ENCODE results near the gene XPA. TPM values are rescaled to one million over a fixed set of nuclear protein-coding genes. Genes with fewer than 3 reads are reported as not detected.

XPA gene
- total RNA-seq, 1 experiment from 2014 or later, result 3.0 TPM

DNA sequence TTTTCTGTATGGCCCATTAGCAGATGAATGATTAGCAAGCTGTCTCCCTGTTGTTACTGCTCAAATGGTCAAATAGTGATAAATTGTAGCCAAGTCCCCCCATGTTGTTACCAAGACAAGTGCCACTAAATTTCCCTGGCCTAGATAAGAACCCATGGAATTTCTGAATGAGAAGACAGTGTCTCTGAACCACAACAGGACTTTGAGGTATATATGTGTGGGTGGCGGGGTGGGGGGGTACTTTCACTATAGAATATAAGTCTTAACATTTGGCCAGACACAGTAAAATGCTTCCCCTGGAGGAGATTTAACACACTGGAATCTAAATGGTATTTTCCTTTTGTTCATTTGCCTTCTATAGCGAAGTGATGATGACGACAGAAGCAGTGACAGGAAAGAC lies 28.7 kb downstream of the XPA start:
- H3K27me3 Mint-ChIP-seq (ENCODE audit: low read depth), result no peaks in the 10 kb centered on the region
- no peak overlapping the region for H3K27ac Mint-ChIP-seq
- no peaks in the 10 kb centered on the region for H3K9me3 Mint-ChIP-seq
- peaks cover 78% of the 10 kb centered on the region for H3K36me3 Mint-ChIP-seq
- CTCF ChIA-PET, result no interaction called here
- POLR2A ChIA-PET, result no interaction called here
- TF ChIP-seq ZNF232 (CRISPR knock-in tag; IDR thresholded peaks at IDR 0.05), result no peak
- no peak for TF ChIP-seq MXD4 (CRISPR knock-in tag; IDR thresholded peaks at IDR 0.05; ENCODE audit: borderline replicate concordance)
- no peak for TF ChIP-seq FOXJ3 (CRISPR knock-in tag; IDR thresholded peaks at IDR 0.05; ENCODE audit: borderline replicate concordance)
- no peak for TF ChIP-seq SP1 (CRISPR knock-in tag; conservative IDR thresholded peaks at IDR 0.05)
- TF ChIP-seq, protein P1, sequence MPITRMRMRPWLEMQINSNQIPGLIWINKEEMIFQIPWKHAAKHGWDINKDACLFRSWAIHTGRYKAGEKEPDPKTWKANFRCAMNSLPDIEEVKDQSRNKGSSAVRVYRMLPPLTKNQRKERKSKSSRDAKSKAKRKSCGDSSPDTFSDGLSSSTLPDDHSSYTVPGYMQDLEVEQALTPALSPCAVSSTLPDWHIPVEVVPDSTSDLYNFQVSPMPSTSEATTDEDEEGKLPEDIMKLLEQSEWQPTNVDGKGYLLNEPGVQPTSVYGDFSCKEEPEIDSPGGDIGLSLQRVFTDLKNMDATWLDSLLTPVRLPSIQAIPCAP (CRISPR knock-in tag; IDR thresholded peaks at IDR 0.05), result no peak
- ATAC-seq (no peak), DNase-seq (ENCODE audit: low spot score) (no peak)
- no peak overlapping the region for H3K4me3 Mint-ChIP-seq
- no peaks in the 10 kb centered on the region for H3K4me1 Mint-ChIP-seq

DNA sequence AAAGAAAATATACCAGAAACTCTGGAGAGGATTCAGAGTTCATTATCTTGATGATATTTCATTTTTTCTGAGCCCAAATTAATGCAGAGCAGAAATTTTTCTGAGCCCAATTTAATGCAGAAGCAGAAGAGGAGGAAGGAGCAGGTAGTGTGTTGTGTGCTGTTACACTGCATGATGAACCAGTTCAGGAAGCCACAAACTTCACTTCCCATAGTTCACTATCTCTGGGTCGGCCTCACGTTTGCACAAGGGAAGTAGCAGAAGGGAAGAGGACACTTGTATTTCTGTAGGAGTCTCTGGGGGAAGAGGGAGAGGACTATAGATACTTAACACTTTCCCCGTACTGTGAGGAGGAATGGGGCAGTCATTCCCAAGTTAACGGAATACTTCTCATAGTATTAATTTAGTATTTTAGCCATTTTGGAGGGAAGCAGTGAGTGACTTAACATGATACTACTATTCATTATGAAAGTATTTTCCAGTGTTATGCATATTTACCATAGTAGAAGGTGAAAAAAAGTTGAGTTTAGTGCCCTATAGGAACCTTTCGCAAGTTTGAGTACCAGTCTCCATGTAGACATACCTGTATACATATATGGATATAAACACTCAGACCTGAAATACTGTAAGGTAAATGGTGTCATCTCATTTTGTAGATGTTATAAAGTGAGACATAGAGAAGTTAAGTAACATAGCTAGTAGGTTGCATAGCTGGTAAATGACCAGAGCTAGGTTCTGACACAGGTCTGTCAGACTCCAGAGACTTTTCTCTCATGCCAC lies 30.0 kb downstream of the XPA start:
- CTCF ChIA-PET, result no interaction called here
- H3K4me3 Mint-ChIP-seq, result no peak overlapping the region
- ATAC-seq, result no peak
- POLR2A ChIA-PET, result no interaction called here
- no peaks in the 10 kb centered on the region for H3K27me3 Mint-ChIP-seq (ENCODE audit: low read depth)
- no peaks in the 10 kb centered on the region for H3K9me3 Mint-ChIP-seq
- no peaks in the 10 kb centered on the region for H3K4me1 Mint-ChIP-seq
- peaks cover 83% of the 10 kb centered on the region for H3K36me3 Mint-ChIP-seq
- DNase-seq (ENCODE audit: low spot score), result no peak
- no peak overlapping the region for H3K27ac Mint-ChIP-seq
- TF ChIP-seq GABPB1 (CRISPR knock-in tag; IDR thresholded peaks at IDR 0.05) (no peak), SP1 (CRISPR knock-in tag; conservative IDR thresholded peaks at IDR 0.05) (no peak)
- TF ChIP-seq, protein P2, sequence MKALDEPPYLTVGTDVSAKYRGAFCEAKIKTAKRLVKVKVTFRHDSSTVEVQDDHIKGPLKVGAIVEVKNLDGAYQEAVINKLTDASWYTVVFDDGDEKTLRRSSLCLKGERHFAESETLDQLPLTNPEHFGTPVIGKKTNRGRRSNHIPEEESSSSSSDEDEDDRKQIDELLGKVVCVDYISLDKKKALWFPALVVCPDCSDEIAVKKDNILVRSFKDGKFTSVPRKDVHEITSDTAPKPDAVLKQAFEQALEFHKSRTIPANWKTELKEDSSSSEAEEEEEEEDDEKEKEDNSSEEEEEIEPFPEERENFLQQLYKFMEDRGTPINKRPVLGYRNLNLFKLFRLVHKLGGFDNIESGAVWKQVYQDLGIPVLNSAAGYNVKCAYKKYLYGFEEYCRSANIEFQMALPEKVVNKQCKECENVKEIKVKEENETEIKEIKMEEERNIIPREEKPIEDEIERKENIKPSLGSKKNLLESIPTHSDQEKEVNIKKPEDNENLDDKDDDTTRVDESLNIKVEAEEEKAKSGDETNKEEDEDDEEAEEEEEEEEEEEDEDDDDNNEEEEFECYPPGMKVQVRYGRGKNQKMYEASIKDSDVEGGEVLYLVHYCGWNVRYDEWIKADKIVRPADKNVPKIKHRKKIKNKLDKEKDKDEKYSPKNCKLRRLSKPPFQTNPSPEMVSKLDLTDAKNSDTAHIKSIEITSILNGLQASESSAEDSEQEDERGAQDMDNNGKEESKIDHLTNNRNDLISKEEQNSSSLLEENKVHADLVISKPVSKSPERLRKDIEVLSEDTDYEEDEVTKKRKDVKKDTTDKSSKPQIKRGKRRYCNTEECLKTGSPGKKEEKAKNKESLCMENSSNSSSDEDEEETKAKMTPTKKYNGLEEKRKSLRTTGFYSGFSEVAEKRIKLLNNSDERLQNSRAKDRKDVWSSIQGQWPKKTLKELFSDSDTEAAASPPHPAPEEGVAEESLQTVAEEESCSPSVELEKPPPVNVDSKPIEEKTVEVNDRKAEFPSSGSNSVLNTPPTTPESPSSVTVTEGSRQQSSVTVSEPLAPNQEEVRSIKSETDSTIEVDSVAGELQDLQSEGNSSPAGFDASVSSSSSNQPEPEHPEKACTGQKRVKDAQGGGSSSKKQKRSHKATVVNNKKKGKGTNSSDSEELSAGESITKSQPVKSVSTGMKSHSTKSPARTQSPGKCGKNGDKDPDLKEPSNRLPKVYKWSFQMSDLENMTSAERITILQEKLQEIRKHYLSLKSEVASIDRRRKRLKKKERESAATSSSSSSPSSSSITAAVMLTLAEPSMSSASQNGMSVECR (CRISPR knock-in tag; IDR thresholded peaks at IDR 0.05; ENCODE audit: borderline replicate concordance), result no peak
- TF ChIP-seq, protein P3, sequence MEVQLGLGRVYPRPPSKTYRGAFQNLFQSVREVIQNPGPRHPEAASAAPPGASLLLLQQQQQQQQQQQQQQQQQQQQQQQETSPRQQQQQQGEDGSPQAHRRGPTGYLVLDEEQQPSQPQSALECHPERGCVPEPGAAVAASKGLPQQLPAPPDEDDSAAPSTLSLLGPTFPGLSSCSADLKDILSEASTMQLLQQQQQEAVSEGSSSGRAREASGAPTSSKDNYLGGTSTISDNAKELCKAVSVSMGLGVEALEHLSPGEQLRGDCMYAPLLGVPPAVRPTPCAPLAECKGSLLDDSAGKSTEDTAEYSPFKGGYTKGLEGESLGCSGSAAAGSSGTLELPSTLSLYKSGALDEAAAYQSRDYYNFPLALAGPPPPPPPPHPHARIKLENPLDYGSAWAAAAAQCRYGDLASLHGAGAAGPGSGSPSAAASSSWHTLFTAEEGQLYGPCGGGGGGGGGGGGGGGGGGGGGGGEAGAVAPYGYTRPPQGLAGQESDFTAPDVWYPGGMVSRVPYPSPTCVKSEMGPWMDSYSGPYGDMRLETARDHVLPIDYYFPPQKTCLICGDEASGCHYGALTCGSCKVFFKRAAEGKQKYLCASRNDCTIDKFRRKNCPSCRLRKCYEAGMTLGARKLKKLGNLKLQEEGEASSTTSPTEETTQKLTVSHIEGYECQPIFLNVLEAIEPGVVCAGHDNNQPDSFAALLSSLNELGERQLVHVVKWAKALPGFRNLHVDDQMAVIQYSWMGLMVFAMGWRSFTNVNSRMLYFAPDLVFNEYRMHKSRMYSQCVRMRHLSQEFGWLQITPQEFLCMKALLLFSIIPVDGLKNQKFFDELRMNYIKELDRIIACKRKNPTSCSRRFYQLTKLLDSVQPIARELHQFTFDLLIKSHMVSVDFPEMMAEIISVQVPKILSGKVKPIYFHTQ (CRISPR knock-in tag; IDR thresholded peaks at IDR 0.05), result no peak

DNA sequence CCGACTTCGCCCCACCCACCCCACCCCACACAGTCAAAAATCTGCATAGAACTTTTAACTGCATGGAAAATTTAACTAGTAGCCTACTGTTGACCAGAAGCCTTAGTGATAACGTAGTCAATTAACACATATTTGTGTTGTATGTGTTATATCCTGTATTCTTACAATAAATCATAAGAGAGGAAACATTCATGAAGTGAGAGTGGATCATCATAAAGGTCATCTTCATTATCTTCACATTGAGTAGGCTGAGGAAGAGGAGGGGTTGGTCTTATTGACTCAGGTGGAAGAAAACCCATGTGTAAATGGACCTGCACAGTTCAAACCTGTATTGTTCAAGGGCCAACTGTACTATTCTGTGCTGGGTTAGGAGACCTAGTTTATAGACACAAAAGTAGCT lies 31.4 kb downstream of the XPA start:
- ATAC-seq (no peak), DNase-seq (ENCODE audit: low spot score) (no peak)
- Mint-ChIP-seq H3K27ac (no peak overlapping the region), H3K4me3 (no peak overlapping the region), H3K36me3 (peaks cover 79% of the 10 kb centered on the region), H3K4me1 (no peaks in the 10 kb centered on the region), H3K9me3 (no peaks in the 10 kb centered on the region), H3K27me3 (ENCODE audit: low read depth) (no peaks in the 10 kb centered on the region)
- ChIA-PET CTCF (no interaction called here), POLR2A (no interaction called here)
- TF ChIP-seq, protein P4, sequence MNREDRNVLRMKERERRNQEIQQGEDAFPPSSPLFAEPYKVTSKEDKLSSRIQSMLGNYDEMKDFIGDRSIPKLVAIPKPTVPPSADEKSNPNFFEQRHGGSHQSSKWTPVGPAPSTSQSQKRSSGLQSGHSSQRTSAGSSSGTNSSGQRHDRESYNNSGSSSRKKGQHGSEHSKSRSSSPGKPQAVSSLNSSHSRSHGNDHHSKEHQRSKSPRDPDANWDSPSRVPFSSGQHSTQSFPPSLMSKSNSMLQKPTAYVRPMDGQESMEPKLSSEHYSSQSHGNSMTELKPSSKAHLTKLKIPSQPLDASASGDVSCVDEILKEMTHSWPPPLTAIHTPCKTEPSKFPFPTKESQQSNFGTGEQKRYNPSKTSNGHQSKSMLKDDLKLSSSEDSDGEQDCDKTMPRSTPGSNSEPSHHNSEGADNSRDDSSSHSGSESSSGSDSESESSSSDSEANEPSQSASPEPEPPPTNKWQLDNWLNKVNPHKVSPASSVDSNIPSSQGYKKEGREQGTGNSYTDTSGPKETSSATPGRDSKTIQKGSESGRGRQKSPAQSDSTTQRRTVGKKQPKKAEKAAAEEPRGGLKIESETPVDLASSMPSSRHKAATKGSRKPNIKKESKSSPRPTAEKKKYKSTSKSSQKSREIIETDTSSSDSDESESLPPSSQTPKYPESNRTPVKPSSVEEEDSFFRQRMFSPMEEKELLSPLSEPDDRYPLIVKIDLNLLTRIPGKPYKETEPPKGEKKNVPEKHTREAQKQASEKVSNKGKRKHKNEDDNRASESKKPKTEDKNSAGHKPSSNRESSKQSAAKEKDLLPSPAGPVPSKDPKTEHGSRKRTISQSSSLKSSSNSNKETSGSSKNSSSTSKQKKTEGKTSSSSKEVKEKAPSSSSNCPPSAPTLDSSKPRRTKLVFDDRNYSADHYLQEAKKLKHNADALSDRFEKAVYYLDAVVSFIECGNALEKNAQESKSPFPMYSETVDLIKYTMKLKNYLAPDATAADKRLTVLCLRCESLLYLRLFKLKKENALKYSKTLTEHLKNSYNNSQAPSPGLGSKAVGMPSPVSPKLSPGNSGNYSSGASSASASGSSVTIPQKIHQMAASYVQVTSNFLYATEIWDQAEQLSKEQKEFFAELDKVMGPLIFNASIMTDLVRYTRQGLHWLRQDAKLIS (CRISPR knock-in tag; IDR thresholded peaks at IDR 0.05; ENCODE audit: borderline replicate concordance), result no peak
- TF ChIP-seq, protein P5, sequence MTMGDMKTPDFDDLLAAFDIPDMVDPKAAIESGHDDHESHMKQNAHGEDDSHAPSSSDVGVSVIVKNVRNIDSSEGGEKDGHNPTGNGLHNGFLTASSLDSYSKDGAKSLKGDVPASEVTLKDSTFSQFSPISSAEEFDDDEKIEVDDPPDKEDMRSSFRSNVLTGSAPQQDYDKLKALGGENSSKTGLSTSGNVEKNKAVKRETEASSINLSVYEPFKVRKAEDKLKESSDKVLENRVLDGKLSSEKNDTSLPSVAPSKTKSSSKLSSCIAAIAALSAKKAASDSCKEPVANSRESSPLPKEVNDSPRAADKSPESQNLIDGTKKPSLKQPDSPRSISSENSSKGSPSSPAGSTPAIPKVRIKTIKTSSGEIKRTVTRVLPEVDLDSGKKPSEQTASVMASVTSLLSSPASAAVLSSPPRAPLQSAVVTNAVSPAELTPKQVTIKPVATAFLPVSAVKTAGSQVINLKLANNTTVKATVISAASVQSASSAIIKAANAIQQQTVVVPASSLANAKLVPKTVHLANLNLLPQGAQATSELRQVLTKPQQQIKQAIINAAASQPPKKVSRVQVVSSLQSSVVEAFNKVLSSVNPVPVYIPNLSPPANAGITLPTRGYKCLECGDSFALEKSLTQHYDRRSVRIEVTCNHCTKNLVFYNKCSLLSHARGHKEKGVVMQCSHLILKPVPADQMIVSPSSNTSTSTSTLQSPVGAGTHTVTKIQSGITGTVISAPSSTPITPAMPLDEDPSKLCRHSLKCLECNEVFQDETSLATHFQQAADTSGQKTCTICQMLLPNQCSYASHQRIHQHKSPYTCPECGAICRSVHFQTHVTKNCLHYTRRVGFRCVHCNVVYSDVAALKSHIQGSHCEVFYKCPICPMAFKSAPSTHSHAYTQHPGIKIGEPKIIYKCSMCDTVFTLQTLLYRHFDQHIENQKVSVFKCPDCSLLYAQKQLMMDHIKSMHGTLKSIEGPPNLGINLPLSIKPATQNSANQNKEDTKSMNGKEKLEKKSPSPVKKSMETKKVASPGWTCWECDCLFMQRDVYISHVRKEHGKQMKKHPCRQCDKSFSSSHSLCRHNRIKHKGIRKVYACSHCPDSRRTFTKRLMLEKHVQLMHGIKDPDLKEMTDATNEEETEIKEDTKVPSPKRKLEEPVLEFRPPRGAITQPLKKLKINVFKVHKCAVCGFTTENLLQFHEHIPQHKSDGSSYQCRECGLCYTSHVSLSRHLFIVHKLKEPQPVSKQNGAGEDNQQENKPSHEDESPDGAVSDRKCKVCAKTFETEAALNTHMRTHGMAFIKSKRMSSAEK (CRISPR knock-in tag; IDR thresholded peaks at IDR 0.05; ENCODE audit: borderline replicate concordance), result no peak
- TF ChIP-seq, protein P6, sequence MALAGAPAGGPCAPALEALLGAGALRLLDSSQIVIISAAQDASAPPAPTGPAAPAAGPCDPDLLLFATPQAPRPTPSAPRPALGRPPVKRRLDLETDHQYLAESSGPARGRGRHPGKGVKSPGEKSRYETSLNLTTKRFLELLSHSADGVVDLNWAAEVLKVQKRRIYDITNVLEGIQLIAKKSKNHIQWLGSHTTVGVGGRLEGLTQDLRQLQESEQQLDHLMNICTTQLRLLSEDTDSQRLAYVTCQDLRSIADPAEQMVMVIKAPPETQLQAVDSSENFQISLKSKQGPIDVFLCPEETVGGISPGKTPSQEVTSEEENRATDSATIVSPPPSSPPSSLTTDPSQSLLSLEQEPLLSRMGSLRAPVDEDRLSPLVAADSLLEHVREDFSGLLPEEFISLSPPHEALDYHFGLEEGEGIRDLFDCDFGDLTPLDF (CRISPR knock-in tag; IDR thresholded peaks at IDR 0.05), result no peak

All from WTC11 (cell line).